Esophagus muscularis mucosa (tissue), 4 donors: ENCODE data around the gene MAP1LC3B. TPM values are rescaled to one million over a fixed set of nuclear protein-coding genes. Genes with fewer than 3 reads are reported as not detected.

ENCODE experiments used
- DNase-seq: peaks from one replicate; pipeline ENCODE4 v3.0.0-alpha.2; 2017; ENCODE audit errors: extremely low spot score
- H3K27ac ChIP-seq, 4 donors: fragments of 200-600 bp; sonication (generic); replicated peaks in 1 of 4; 1 replicate in 3 of 4; 2 replicates in 1 of 4; pipeline ENCODE4 v1.5.1; 2016 to 2019; ENCODE audit warnings: mild to moderate bottlenecking in 1 of 4
- H3K27me3 ChIP-seq, 4 donors: fragments of 200-600 bp; sonication (generic); one replicate each; pipeline versions ENCODE4 v1.5.1 to v1.6.0; 2016 to 2019
- H3K36me3 ChIP-seq, 4 donors: fragments of 200-600 bp; sonication (generic); one replicate each; pipeline ENCODE4 v1.5.1; 2016 to 2019
- H3K4me1 ChIP-seq, 4 donors: fragments of 200-600 bp; sonication (generic); one replicate each; pipeline ENCODE4 v1.5.1; 2016 to 2019
- H3K4me3 ChIP-seq, 4 donors: fragments of 200-600 bp; sonication (generic); 1 replicate in 2 of 4; 2 replicates in 2 of 4; pipeline ENCODE4 v1.5.1; 2016 to 2019; ENCODE audit warnings: mild to moderate bottlenecking in 4 of 4, moderate library complexity in 1 of 4
- H3K9me3 ChIP-seq, 4 donors: fragments of 200-600 bp; sonication (generic); 1 replicate in 3 of 4; 2 replicates in 1 of 4; pipeline ENCODE4 v1.5.1; 2016 to 2019
- EP300 ChIP-seq: sonication (generic); formaldehyde crosslinking; IDR thresholded peaks from one replicate; pipeline ENCODE4 v1.6.1; 2017; ENCODE audit warnings: antibody characterized with exemption
- POLR2A ChIP-seq: fragments of 450-650 bp; IDR thresholded peaks from one replicate; pipeline ENCODE4 v1.6.1; 2017; ENCODE audit warnings: antibody characterized with exemption, moderate library complexity, mild to moderate bottlenecking, low read depth
- POLR2AphosphoS5 ChIP-seq, 2 donors: sonication (generic); formaldehyde crosslinking; IDR thresholded peaks; one replicate each; pipeline ENCODE4 v1.6.1; 2017; ENCODE audit warnings: antibody characterized with exemption in 2 of 2
- WGBS: methylation state at CpG from one replicate; pipeline ENCODE4 v1.1.5; 2018; 5-methylcytosine and 5-hydroxymethylcytosine counted together
- intact Hi-C: fragments of 100-400 bp; cut with DNase I; formaldehyde crosslinking; loops from one replicate; pipeline ENCODE4 v1.15.1; 2023
- total RNA-seq, 4 donors: library from RNA; depleted of rRNA; stranded (reverse); fragments of >200 nt; gene quantifications; one replicate each; pipeline versions ENCODE4 v1.1.0 to v1.2.1, GENCODE V29; 2016
- TF ChIP-seq, protein P1 (sequence below), 3 experiments: fragments of 200-600 bp in 2 of 3; fragments of 450-650 bp in 1 of 3; sonication (generic) in 2 of 3; IDR thresholded peaks; one replicate each; pipeline ENCODE4 v1.5.1; 2017 to 2019; ENCODE audit warnings: antibody characterized with exemption in 3 of 3, mild to moderate bottlenecking in 2 of 3, moderate library complexity in 1 of 3

The MAP1LC3B gene
- total RNA-seq, 4 donors from 2014 or later: 49.4 to 70.6 (median 57.9) TPM

DNA sequence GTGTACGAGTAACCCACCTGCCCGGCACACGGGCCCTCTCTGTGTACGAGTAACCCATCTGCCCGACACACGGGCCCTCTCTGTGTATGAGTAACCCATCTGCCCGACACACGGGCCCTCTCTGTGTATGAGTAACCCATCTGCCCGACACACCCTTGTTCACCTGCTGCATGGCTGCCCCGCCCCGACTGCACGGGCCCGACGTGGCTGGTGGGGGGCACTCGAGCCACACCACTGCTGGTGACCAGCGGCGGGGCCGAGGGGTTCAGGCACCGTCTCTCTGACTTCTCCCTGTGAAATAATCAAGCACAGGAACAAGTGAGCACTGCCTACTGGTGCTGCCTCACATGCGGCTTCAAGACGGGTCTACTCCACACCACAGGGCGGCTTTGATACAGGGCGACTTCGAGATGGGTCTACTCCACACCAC is 22.1 kb downstream of the MAP1LC3B start:
- Histone ChIP-seq H3K9me3 (no peaks in the 10 kb centered on the region), H3K4me1 (peaks cover 0 to 3% (median 1%) of the 10 kb centered on the region in 4 donors), H3K4me3 (no peak overlapping the region), H3K36me3 (peaks cover 68 to 99% (median 99%) of the 10 kb centered on the region in 4 donors), H3K27ac (no peak overlapping the region), H3K27me3 (no peaks in the 10 kb centered on the region)
- TF ChIP-seq POLR2AphosphoS5 (IDR thresholded peaks at IDR 0.05): no peak
- TF ChIP-seq, protein P1, sequence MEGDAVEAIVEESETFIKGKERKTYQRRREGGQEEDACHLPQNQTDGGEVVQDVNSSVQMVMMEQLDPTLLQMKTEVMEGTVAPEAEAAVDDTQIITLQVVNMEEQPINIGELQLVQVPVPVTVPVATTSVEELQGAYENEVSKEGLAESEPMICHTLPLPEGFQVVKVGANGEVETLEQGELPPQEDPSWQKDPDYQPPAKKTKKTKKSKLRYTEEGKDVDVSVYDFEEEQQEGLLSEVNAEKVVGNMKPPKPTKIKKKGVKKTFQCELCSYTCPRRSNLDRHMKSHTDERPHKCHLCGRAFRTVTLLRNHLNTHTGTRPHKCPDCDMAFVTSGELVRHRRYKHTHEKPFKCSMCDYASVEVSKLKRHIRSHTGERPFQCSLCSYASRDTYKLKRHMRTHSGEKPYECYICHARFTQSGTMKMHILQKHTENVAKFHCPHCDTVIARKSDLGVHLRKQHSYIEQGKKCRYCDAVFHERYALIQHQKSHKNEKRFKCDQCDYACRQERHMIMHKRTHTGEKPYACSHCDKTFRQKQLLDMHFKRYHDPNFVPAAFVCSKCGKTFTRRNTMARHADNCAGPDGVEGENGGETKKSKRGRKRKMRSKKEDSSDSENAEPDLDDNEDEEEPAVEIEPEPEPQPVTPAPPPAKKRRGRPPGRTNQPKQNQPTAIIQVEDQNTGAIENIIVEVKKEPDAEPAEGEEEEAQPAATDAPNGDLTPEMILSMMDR (IDR thresholded peaks at IDR 0.05): no peak
- no peak for TF ChIP-seq POLR2A
- no peak for TF ChIP-seq EP300
- DNase-seq: no peak
- intact Hi-C loops: loop anchor here (5.0 kb wide), 1 partner anchor 223 kb away; no protein-coding TSS in a partner anchor
- WGBS: 94% methylated on average over 6 of the region's 24 CpGs

DNA sequence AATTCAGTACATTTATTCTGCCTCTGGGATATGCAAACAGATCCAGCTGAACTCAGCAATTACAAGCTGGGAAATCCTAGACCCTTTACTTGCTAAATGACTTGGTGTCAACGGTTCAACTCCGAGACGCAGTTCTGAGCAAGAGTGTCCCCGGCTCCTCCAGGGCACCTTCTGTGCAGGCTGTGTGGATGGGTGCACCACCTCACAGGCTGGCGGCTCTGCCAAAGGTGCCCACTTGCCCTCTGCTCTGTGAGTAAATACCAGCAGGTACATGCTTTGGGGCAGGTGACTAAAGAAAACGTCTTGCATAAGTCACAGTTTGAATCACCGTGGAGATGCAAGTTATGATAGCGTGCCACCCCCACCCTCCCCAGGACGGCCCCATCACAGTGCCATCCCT is 23.3 kb downstream of the MAP1LC3B start:
- 88% methylated on average over 9 of the region's 9 CpGs for WGBS
- intact Hi-C loops: no loop called here
- TF ChIP-seq POLR2AphosphoS5 (IDR thresholded peaks at IDR 0.05) (no peak), POLR2A (no peak), EP300 (no peak)
- TF ChIP-seq, protein P1 (IDR thresholded peaks at IDR 0.05): no peak
- H3K36me3 ChIP-seq: peaks cover 69 to 99% (median 99%) of the 10 kb centered on the region in 4 donors
- H3K9me3 ChIP-seq: no peaks in the 10 kb centered on the region
- H3K4me1 ChIP-seq: peaks cover 0 to 3% (median 1%) of the 10 kb centered on the region in 4 donors
- H3K4me3 ChIP-seq: no peak overlapping the region
- no peak overlapping the region for H3K27ac ChIP-seq
- no peaks in the 10 kb centered on the region for H3K27me3 ChIP-seq
- DNase-seq: no peak

DNA sequence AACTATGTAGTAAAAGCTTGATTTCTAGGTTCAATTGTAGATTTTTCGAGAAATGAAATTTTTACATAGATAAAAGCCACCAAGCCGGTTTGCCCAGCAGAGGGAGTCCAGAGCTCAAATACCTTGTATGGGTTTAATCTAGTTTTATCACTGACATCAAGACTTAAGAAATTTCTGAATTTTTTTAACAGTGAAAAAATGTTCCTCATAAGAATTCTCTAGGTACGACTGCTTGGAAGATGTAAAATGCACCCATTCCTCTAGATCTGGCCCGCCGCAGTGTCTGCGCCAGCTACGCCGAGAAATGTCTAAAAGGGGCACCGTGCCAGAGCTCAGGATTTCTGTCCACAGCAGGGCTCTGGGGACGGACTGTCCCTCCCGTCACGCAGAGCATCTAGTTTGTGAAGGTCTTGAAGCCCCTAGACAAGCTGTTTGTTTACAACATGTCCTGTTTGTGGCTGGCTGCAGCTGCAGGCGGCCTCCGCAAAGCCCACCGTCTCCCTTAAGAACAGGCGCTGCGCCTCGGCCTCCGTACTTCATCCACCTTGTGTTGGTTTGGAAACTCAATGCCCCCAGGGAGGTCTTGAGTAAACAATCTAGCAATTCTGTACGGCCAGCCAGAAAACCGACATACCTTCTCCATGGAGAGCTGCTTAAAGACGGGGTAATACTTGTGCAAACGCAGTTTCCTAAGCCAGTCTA is 24.8 kb downstream of the MAP1LC3B start:
- TF ChIP-seq, protein P1 (IDR thresholded peaks at IDR 0.05): peak; percentile 51 to 72 (median 62)
- no peak for TF ChIP-seq POLR2A
- 74% methylated on average over 21 of the region's 23 CpGs for WGBS
- Histone ChIP-seq H3K4me3 (no peak overlapping the region), H3K4me1 (peaks cover 0 to 3% (median 1%) of the 10 kb centered on the region in 4 donors), H3K9me3 (no peaks in the 10 kb centered on the region), H3K36me3 (peaks cover 56 to 99% (median 99%) of the 10 kb centered on the region in 4 donors), H3K27ac (no peak overlapping the region), H3K27me3 (no peaks in the 10 kb centered on the region)
- intact Hi-C loops: no loop called here
- no peak for DNase-seq

DNA sequence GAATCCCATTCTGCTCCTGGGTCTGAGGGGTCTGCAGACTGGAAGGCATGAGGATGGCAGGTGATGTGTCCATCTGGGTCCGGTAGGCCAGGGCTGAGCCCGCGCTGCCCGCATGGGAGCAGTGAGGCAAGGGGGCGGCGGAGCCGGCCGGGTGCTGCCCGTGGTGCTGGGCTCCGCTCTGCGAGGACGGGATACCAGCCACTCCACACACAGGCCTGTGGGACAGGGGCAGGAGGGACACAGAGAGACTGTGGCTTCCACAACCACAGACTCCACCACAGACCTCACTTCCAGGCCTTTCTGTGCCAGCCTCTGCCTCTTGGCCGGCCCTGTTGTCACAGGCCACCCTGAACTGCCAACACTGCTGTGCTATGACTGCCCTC is 25.4 kb downstream of the MAP1LC3B start:
- intact Hi-C loops: no loop called here
- H3K27ac ChIP-seq: no peak overlapping the region
- peaks cover 0 to 3% (median 1%) of the 10 kb centered on the region in 4 donors for H3K4me1 ChIP-seq
- H3K9me3 ChIP-seq: no peaks in the 10 kb centered on the region
- WGBS: 100% methylated on average over 2 of the region's 13 CpGs
- H3K4me3 ChIP-seq: no peak overlapping the region
- DNase-seq: no peak
- TF ChIP-seq, protein P1 (IDR thresholded peaks at IDR 0.05): no peak
- TF ChIP-seq POLR2AphosphoS5 (IDR thresholded peaks at IDR 0.05) (no peak), EP300 (no peak), POLR2A (no peak)
- H3K36me3 ChIP-seq: peaks cover 51 to 99% (median 99%) of the 10 kb centered on the region in 4 donors
- H3K27me3 ChIP-seq: no peaks in the 10 kb centered on the region
